RPMI7951 (cell line): ENCODE measurements around the gene ADRB1. TPM values are rescaled to one million over a fixed set of nuclear protein-coding genes. Genes with fewer than 3 reads are reported as not detected.

Experiments
- DNase-seq: peaks from one replicate; pipeline ENCODE4 v3.0.0-alpha.2; 2012; ENCODE audit warnings: low read depth
- total RNA-seq: library from RNA; depleted of rRNA; stranded (reverse); fragments of >200 nt; shearing (Covaris generic); gene quantifications from 2 replicates; pipeline ENCODE4 v1.2.3, GENCODE V29; 2014

ADRB1 gene
- total RNA-seq, 1 experiment from 2014 or later: not detected

DNA sequence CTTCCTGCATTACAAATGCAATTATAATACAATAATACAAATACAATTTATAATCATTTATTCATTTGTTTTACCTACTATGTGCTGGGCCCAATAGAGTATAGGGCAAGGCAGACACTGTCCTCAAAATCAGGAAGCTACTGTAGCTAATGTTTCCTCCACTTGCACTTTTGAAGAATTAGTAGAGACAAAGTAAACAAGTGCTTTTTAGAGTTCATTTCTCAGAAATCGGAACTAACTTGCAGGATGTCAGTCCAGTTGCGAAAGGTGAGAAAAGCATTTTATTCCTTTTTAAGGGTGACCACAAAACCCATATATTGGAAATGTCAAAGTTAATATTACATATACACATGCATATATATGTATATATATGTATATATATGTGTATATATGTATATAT is 14.2 kb downstream of the ADRB1 start:
- DNase-seq: no peak

DNA sequence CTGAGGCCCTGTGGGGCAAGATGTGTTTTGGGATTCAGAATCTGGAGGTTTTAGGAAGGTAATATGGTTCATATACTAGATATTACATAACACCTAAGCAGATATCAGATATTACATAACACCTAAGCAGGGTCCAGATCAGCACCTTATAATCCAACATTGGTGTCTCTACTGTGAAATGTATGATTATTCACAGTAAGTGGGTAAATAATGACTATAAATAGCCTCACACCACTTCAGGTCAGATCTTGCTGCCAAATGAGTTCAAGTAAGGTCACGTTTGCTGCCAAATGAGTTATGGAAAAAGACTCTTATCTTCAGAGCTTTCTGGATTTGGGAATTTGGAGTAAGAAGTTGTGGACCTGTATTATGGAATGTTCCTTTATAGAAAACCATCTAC is 14.6 kb downstream of the ADRB1 start:
- no peak for DNase-seq

DNA sequence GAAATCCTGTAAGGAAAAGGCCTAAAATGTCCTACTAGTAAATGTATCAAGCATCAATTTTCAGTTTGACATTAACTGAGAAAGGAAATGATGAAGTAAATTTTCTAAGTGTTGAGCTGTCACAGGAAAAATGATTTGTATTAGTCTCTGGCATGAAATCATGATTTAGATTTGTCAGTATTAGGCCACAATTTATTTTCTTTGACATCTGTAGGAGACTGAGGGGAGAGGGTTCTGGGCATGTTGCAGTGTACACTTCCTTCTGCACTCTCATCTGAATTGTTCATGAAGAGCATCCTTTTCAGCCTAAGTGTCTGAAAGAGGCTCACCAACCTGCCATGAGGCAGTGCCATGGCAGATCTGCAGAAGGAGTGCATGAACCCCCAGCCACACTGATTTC is 15.9 kb downstream of the ADRB1 start:
- DNase-seq: no peak

DNA sequence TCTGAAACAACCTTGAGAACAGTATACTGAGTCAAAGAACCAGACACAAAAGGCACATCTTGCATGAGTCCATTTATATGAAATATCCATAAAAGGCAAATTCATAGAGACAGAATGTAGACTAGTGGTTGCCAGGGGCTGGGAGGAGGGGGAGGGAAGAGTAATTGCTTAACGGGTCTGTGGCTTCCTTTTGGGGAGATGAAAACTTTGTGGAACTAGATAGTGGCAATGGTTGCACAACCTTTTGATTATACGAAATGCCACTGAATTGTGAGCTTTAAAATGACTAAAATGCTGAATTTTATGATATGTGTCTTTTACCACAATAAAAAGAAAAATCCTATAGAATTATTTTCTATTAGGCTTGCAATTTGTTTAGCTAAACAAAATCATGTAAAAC is 16.8 kb downstream of the ADRB1 start:
- no peak for DNase-seq

DNA sequence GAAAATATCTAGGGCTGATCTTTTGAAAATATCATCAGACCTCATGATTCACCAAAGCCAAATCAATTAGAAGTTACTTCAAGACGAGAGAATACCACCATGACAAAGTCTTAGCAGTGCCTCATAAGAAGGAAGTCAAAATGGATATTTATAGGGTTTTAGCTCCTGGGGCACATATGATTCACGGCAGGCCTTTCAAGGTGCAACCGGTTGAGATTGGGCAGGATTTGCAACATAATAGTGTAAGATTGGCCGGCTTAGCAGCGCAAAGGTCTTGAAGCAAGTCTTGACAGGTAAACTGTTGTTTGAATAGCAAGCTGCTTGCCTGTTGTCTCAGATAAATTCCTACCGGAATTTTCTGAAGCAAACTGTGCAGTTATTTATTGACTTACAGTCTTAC is 17.5 kb downstream of the ADRB1 start:
- DNase-seq: no peak

DNA sequence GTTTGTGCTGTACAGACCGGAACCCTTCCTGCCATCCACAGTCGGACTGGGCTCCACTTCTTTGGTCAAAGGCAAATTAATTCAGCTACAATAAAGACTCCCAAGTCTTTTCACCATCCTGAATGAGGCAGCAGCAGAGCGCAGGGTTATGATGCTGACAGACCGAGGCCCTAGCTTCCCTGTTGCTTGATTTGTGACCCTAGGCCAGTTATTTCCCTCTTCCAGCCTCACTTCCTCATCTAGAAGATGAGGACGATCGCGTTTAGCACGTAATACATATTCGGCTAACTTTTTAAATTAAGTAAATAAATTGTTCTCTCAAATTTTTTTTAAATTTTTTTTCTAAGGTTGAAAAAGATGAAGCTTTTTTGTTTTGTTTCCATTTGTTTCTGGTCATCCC is 18.1 kb downstream of the ADRB1 start:
- DNase-seq: no peak

DNA sequence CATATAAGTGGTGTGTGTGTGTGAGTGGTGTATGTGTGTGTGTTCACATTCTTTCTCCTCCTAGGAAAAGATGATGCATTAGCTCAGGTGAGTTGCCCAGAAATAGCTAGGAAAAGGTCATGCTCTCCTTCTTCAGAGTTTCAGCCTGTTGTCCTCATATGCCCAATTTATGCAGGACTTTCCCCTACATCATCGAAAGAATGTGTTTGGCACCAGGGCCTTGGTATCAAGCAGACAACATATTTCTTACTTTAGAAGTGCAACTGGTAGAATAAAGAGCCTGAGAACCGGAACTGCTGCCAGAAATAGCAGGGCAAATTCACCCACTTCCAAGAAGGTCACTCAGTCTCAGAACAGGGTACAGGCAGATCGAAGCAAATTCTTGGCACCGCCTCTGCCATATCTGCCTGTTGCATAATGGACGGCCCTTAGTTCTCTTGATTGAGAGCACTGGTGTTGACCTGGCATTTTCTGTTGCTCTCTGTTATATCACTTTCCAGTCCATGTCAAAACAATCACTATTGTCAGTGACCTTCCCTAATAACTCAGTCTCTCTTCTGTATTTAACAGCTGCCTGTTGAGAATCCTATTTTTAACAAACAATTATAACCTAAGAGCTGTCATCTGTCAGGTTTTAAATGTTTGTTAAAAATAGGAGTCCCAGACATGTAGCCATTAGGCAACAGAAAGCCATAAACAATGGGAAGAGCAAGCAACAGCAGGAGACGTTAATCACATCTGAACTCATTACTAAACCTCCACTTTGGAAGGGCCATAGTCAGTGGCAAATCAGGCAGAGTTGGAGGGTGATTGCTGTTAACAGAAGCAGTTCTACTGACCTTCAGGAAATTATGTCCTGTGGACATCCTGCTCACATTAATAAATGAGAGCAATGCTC is 20.7 kb downstream of the ADRB1 start:
- no peak for DNase-seq

DNA sequence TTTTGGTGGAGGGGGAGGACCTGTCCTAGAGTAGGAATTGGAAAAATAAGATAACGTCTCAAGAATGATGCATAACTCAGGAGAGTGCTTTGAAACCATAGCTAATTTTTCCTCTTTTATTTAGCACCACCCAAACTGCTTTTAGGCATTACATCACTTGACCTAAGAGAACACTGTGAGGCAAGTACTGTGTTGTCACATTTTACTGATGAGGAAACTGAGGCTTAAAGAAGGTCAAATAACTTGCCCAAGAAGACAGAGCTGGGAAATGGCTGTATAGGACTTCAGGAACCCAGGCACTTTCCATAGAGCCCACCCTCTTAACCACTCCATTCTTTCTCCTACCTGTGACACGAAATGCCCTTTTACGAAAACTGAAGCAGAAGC is 21.4 kb downstream of the ADRB1 start:
- no peak for DNase-seq

DNA sequence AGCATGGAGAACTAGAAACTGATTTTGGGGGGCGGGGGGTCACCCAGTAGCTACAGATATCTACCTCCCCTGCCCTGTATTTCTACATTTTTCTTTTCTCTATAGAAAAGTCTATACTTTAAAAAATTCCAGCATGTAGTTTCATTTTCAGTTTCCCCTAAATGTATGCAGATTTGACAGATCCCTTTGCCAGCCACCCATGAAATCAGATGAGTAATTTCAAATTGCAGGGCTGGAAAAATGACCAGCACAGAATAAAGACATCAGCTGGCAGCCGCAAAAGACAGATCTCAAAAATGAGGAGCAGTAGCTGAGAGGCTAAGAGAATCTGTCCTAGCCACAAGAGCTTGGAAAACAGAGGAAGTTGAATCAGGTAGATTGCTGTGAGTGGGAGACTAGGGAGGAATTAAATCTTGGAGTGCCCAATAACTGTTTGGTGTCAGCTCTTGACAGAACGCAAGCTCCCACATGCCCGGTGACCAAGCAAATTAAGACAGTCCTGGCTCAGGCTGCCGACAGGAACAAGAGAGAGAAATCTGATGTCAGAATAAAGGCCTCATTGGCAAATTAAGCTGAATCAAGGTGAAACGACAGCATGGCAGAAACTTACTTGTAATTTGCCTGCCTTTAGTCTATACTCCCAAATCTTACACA is 24.5 kb downstream of the ADRB1 start:
- DNase-seq: peak; percentile 46

DNA sequence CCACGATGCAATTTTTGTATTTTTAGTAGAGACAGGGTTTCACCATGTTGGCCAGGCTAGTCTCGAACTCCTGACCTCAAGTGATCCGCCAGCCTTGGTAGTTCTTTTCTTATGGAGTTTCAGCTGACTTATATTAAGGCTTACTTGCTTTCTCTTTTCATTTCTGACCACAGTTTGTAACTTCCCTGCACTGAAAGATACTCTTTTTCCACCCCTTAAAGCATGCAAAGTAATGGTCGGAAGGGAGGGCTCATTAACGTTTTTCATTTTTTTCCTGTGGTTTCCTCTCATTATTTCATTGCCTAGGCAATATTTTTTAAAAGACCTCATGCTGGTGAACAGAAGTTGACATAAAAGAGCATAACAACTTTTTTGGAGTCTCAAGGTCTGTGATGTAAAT is 27.0 kb downstream of the ADRB1 start:
- DNase-seq: no peak

DNA sequence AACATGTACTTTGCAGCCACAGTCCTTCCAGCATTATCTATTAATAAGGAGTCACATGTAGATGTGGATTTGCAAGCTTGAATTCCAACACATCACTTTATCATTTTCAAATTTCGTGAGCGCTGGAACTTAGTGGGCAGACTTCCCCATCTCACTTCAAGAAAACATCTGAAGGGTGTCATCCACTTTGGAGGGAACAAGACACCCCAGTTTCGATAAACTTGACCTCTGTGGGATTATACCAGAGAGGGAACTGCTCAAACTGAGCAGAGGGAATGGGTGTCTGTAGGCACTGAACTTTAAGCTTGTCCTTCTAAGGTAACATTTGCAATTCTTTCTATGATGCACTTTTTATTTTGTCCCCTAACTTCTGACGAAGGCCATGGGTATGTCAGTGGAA is 27.5 kb downstream of the ADRB1 start:
- DNase-seq: no peak

DNA sequence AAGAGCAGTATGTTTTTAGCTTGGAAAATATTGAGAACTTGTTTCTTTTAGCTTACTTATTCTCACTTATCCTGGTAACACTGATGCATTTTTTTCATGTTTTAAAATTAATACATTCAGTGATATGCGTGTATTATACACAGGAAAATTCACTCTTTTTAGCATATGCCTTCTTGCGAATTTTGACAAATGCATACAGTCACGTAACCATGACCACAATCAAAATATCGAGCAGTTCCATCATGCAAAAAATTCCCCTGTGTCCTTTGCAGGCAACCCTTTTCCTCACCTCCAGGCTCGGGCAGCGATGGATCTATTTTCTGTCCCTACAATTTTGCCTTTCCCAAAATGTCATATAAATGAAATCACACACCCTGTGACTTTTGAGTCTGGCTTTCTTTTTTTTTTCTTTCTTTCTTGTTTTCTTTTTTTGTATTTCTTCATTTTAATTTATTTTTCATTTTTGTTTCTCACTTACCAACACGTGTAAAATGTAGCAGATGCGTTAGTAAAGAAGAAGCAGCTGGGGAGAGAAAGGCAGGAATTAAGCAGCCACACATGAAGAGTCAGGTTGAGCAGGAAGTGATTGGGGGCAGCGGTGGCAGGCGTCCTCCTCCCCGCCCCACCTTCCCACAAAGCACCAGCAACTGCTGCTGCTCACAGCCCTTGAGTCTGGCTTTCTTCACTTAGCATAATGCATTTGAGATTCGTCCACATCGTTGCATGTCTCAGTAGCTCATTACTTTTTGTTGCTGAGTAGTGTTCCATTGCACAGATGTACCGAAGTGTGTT is 29.9 kb downstream of the ADRB1 start:
- no peak for DNase-seq

DNA sequence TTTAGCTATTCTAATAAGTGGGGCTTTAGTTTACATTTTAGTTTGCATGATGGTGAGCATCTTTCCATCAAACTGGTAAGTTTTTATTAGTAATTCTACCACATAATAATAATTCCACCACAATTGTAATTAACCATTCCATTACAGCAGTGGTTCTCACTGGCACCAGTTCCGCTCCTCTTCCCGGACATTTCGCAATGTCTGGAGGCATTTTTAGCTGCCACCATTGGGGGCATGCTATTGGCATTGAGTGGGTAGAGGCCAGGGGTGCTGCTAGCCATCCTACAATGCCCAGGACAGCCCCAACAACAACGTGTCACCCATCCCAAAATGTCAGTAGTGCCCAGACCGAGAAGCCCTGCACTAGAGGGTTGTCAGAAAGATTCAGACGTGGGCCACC is 31.4 kb downstream of the ADRB1 start:
- no peak for DNase-seq

DNA sequence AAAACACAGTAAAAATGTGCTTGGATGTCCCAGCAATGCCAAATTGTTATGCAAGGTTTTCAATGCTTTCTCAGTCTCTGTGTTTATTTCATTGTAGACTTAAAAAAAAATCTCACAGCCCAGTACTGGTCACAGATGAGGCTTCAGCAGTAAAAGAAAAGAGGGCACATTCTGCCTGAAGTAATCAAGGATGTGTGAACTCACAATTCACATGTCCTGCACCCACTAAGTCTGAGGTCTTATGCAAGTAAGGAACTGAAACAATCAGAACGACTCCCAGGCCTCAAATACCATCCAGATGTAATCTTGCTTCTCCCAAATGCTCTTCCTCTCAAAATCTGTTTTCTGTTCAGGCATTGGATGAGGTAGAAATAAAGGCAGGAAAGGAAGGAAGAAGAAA is 33.7 kb downstream of the ADRB1 start:
- no peak for DNase-seq

DNA sequence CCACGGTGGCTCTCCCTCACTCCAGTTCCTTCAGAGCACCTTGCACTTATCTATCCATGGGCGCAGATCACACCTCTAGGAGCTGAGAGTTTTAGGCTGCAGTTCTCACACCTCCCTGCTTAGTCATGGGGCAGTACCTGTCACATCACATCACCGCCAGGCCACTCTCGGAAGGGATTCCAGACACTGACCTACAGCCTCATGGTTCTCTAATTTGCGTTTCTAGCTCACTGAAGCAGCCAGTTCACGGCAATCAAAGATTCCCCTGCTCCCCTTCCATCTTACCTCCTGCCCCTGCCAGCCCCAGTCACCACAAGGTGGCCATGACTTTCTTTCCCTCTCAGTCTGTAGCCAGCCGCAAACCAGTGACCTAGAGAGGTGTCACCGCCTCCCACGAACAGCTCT is 34.2 kb downstream of the ADRB1 start:
- no peak for DNase-seq

DNA sequence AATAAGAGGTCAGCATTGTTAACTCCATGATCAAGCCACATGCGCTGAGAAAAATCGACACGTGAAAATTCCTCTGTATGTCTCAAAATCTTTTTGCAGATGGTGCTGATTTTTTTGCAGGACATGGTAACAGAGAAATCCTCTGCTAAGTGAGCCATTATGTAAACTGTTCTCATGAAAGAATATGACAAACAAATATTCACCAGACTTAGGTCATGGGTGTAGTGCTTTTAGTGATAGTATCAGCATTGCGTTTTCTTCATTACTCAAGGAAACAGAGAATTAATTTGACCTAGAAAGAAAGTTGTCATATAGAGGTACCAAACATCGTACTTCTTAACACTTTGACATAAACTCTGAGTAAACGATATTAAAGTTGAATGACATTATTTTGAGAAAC is 34.7 kb downstream of the ADRB1 start:
- no peak for DNase-seq

DNA sequence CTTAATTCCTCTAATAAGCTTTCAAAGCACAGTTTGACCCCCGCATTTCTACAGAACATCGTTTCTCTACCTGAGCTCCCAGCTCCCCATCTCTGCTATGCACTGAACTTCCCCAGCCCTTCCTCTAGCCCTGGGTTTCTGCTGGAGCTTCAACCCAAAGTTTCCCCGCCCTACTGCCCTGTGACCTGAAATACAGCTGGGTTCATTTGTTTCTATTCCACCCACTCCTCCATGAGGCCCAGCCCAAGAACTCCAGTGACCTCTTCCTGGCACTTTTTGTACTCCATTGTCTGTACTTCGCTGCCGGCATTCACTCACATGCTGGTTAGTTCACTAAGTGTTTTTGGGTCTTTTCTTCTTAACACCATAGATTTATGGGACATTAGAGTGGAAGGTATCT is 35.8 kb downstream of the ADRB1 start:
- no peak for DNase-seq

DNA sequence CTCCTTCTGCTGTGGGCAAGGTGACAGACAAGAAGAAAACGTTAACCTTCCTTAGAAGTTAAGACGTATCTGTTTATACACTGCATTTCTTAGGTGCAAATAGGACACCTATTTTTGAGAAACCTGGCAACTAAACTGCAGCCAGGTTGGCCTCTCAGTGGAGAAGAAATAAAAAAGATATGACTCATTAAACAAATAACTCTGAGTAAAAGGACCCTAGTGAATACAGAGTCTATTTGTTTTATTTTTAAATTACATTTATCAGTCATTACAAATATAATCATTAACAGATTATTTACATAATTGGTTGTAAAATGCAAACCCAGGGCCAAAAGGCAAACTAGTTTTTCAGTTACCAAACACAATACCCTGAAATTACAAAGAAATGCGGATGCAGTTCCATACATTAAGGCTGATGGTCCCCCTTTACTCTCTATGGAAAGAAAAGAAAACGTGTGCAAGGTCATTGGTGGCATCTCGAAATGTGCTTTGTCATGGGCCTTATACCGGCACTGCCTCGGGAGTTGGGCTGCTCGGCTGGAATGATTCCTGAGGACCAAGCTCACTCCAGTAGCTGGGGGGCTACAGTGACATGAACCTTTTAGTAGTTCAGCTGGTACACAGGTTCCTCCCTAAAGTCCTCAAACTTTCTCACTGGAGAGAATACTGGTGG is 38.4 kb downstream of the ADRB1 start:
- DNase-seq: no peak

DNA sequence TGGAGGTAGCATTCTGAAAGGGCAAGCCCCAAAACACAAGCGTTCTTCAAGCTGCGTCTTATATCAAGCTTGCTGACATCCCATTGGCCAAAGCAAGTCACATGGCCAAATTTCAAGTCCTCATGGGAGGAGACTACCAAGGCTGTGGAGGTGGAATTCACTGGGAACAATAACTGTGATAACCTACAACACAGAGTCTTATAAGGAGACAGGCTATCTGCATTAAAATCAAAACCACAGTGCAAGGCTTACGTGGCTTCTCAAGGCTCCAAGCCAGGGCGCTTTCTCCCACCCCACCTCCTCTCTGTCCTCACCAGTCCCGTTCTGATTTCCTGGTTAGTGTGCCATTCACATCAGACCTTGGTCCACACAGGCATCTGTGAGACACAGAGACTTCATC is 39.4 kb downstream of the ADRB1 start:
- DNase-seq: no peak

DNA sequence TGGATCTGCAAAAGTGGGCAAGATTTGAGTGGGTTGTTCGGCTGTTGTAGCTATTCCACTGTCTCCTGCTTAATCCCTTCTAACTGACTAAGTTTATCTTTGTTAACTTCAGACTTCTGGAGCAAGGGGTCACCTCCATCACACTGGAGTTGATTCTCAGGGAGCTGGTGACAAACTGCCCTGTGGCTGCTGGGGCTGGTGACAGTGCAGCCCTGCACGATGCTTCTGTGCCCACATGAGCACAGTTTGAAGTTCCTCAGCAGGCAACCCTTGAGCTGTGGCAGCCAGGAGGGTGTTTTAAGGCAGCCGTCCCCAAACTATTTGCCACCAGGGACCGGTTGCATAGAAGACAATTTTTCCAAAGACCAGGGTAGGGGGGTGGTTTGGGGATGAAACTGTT is 40.5 kb downstream of the ADRB1 start:
- DNase-seq: no peak

DNA sequence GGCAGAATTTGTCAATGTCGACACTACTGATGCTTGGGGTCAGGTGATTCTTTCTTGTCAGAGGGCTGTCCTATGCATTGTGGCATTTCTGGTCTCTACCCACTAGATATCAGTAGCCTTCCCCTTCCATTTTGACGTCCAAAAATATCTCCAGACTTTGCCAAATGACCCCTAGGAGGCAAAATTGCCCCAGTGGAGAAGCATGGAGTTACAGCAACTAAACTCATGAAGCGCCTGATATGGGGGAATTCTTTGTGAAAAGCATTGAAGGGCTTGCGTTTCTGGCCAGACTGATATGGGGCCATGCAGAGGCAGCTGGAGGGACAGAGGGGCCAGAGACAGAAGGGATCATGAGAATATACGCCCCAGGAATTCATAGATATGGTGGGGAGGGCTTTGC is 43.6 kb downstream of the ADRB1 start:
- DNase-seq: no peak

DNA sequence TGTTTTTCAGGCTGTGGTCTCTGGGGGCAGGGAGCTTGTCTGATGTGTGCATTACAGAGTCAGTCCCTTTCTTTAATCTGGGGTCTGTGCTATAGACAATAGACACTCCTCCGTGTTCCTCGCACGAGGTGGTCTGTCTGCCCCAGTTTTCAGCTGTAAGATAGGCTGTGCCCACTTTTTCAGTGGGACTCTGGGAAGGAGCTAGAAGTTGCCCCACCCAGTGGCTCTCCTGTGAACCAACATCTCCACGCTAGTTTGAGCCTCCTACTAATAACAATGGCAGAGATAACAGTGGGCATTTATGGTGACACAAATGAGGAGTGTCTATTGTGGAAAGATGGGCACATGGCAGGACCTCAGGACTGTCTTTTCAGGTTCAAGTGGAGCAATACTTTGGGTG is 44.0 kb downstream of the ADRB1 start:
- no peak for DNase-seq
